Keratinocyte (primary cell): Measurements from ENCODE around the gene CUX1. TPM values are rescaled to one million over a fixed set of nuclear protein-coding genes. Genes with fewer than 3 reads are reported as not detected.

ENCODE experiments used
- DNase-seq: peaks from one replicate; pipeline ENCODE4 v3.0.0-alpha.2; 2011; ENCODE audit warnings: low read depth, missing footprints, low spot score
- FAIRE-seq: peaks from 2 replicates; lab custom pipeline; 2011; peaks lifted over from hg19 to GRCh38; lab: Jason Lieb, UNC
- H2AFZ ChIP-seq: 2 replicates; pipeline ENCODE4 v1.6.0; 2012; ENCODE audit warnings: low read length, control low read depth, inconsistent platforms; ENCODE audit not compliant: control insufficient read depth
- H3K27ac ChIP-seq: 2 replicates; pipeline ENCODE4 v1.5.1; 2011; ENCODE audit warnings: low read length; ENCODE audit not compliant: control insufficient read depth, insufficient read depth
- H3K27me3 ChIP-seq: 3 replicates; pipeline ENCODE4 v1.6.0; 2011; ENCODE audit warnings: low read length; ENCODE audit not compliant: control insufficient read depth, insufficient read depth; ENCODE audit errors: extremely low read depth
- H3K36me3 ChIP-seq, 2 experiments: 2 replicates in 1 of 2; 3 replicates in 1 of 2; pipeline ENCODE4 v1.5.1; 2011; ENCODE audit warnings: low read length in 2 of 2, mild to moderate bottlenecking in 1 of 2; ENCODE audit not compliant: control insufficient read depth in 2 of 2, insufficient read depth in 2 of 2; ENCODE audit errors: extremely low read depth in 1 of 2
- H3K4me1 ChIP-seq: 3 replicates; pipeline ENCODE4 v1.5.1; 2011; ENCODE audit warnings: low read length; ENCODE audit not compliant: control insufficient read depth, insufficient read depth; ENCODE audit errors: extremely low read depth
- H3K4me2 ChIP-seq: 3 replicates; pipeline ENCODE4 v1.6.0; 2011; ENCODE audit warnings: low read depth, low read length; ENCODE audit not compliant: control insufficient read depth, insufficient read depth; ENCODE audit errors: extremely low read depth
- H3K4me3 ChIP-seq, 3 experiments: fragments of 200-600 bp in 1 of 3; sonication (generic) in 1 of 3; 2 replicates in 2 of 3; 3 replicates in 1 of 3; pipeline ENCODE4 v1.5.1; 2011 to 2016; ENCODE audit warnings: low read length in 3 of 3, mild to moderate bottlenecking in 3 of 3, control low read depth in 2 of 3, inconsistent platforms in 1 of 3, low read depth in 1 of 3, mixed read lengths in 1 of 3, mixed run types in 1 of 3, moderate library complexity in 1 of 3; ENCODE audit not compliant: control insufficient read depth in 2 of 3, insufficient read depth in 2 of 3; ENCODE audit errors: extremely low read depth in 1 of 3
- H3K79me2 ChIP-seq: 2 replicates; pipeline ENCODE4 v1.6.0; 2012; ENCODE audit warnings: low read length; ENCODE audit not compliant: control insufficient read depth, insufficient read depth
- H3K9ac ChIP-seq: 3 replicates; pipeline ENCODE4 v1.6.0; 2011; ENCODE audit warnings: low read length; ENCODE audit not compliant: control insufficient read depth, insufficient read depth; ENCODE audit errors: extremely low read depth
- H3K9me1 ChIP-seq: 3 replicates; pipeline ENCODE4 v1.6.0; 2011; ENCODE audit warnings: low read length; ENCODE audit not compliant: control insufficient read depth, insufficient read depth; ENCODE audit errors: extremely low read depth
- H3K9me3 ChIP-seq: 2 replicates; pipeline ENCODE4 v1.5.1; 2012; ENCODE audit warnings: low read depth, low read length; ENCODE audit not compliant: control insufficient read depth
- H4K20me1 ChIP-seq: 3 replicates; pipeline ENCODE4 v1.6.0; 2011; ENCODE audit warnings: low read length; ENCODE audit not compliant: control insufficient read depth, insufficient read depth; ENCODE audit errors: extremely low read depth
- CTCF ChIP-seq, 3 experiments: IDR thresholded peaks in 1 of 3; conservative IDR thresholded peaks in 1 of 3; optimal IDR thresholded peaks in 1 of 3; 2 replicates in 2 of 3; 3 replicates in 1 of 3; pipeline versions ENCODE3 to v1.5.1; 2011; ENCODE audit warnings: low read length in 3 of 3, mild to moderate bottlenecking in 3 of 3, moderate library complexity in 2 of 3, control low read depth in 1 of 3, inconsistent platforms in 1 of 3; ENCODE audit not compliant: insufficient read depth in 2 of 3; ENCODE audit errors: extremely low read depth in 1 of 3
- EZH2 ChIP-seq: IDR thresholded peaks from one replicate; pipeline ENCODE4 v1.6.1; 2012; ENCODE audit warnings: inconsistent platforms, mild to moderate bottlenecking, low read length, moderate library complexity
- dilution Hi-C: fragments of 300-500 bp; cut with MboI; formaldehyde crosslinking; loops from one replicate; pipeline ENCODE4 v1.7.0; 2020; ENCODE audit warnings: low sequenced_read_pairs; ENCODE audit not compliant: extremely low pct_ligation_motif_present
- polyA plus RNA-seq, 5 experiments: library from polyadenylated mRNA; depleted of rRNA in 3 of 5; stranded (reverse) in 3 of 5; stranded (forward) in 1 of 5; unstranded in 1 of 5; fragments of >200 nt; gene quantifications; 1 replicate in 1 of 5; 2 replicates in 3 of 5; 3 replicates in 1 of 5; pipeline versions ENCODE4 v1.2.1 to v1.2.3, GENCODE V29; 2011 to 2012; ENCODE audit warnings: missing spikeins in 2 of 5, low read depth in 1 of 5, low replicate concordance in 1 of 5

Gene CUX1
- polyA plus RNA-seq, 1 donor (not counting 4 experiments of a cell fraction or from before 2014, with no cell fraction given) = 18.3 TPM

GRCh38 chr7:102169651-102170392 is 352.4 kb downstream of the CUX1 start:
- Histone ChIP-seq H3K79me2 (no peaks in the 10 kb centered on the region), H3K9me3 (no peaks in the 10 kb centered on the region), H3K36me3 (peaks cover 0 to 7% of the 10 kb centered on the region in 2 experiments), H3K27ac (no peak overlapping the region), H3K4me3 (no peak overlapping the region), H3K4me2 (no peak overlapping the region), H3K9ac (no peak overlapping the region), H3K27me3 (no peaks in the 10 kb centered on the region), H4K20me1 (no peaks in the 10 kb centered on the region), H3K9me1 (no peaks in the 10 kb centered on the region), H3K4me1 (no peaks in the 10 kb centered on the region), H2AFZ (no peak overlapping the region)
- TF ChIP-seq CTCF (optimal IDR thresholded peaks at IDR 0.05 in 1 of 3, IDR thresholded peaks at IDR 0.05 in 1 of 3, conservative IDR thresholded peaks at IDR 0.05 in 1 of 3; ENCODE audit: extremely low read depth in 1 of 3, insufficient read depth in 2 of 3, low read length in 3 of 3) = no peak
- no peak for TF ChIP-seq EZH2
- DNase-seq = no peak
- dilution Hi-C loops = no loop called here
- no peak for FAIRE-seq

DNA sequence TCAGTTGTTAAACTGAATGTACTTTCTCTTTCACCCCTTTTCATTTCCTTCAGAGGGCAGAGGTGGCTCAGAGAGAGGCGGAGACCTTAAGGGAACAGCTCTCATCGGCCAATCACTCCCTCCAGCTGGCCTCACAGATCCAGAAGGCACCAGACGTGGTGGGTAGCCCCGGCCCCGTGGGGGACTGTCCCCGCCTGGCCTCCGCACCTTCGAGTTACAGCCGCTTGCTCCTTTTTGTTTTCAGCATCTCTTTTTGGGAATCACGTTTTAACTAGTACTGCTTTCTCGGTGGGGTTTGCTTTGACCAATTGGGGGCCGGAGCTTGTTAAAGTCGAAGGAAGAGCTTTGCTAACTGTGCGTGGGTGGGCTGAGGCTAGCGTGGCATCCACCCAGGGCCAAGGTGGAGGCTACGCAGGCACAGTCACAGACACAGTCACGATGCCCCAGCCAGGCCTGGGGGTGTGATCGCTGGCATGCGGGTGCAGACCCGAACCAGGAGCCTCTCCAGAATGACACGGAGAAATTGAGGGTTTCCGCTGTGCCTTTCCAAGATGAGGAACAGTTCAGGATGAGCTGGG is 353.1 kb downstream of the CUX1 start:
- H3K79me2 ChIP-seq = no peaks in the 10 kb centered on the region
- dilution Hi-C loops = no loop called here
- no peaks in the 10 kb centered on the region for H3K9me1 ChIP-seq
- H3K27me3 ChIP-seq = no peaks in the 10 kb centered on the region
- no peak overlapping the region for H3K4me3 ChIP-seq
- no peak overlapping the region for H3K27ac ChIP-seq
- FAIRE-seq (no peak), DNase-seq (no peak)
- no peaks in the 10 kb centered on the region for H4K20me1 ChIP-seq
- H2AFZ ChIP-seq = no peak overlapping the region
- TF ChIP-seq CTCF (optimal IDR thresholded peaks at IDR 0.05 in 1 of 3, IDR thresholded peaks at IDR 0.05 in 1 of 3, conservative IDR thresholded peaks at IDR 0.05 in 1 of 3; ENCODE audit: extremely low read depth in 1 of 3, insufficient read depth in 2 of 3, low read length in 3 of 3) = no peak
- no peak for TF ChIP-seq EZH2
- H3K9ac ChIP-seq = no peak overlapping the region
- peaks cover 0 to 10% of the 10 kb centered on the region in 2 experiments for H3K36me3 ChIP-seq
- H3K4me2 ChIP-seq = no peak overlapping the region
- no peaks in the 10 kb centered on the region for H3K4me1 ChIP-seq
- no peaks in the 10 kb centered on the region for H3K9me3 ChIP-seq
